GM23338 (cell line): Measurements from ENCODE around the gene GALNT4. TPM values are rescaled to one million over a fixed set of nuclear protein-coding genes. Genes with fewer than 3 reads are reported as not detected.

Experiments used
- ATAC-seq: fragments of 200-7000 bp; cut with Tn5 transposase; 3 replicates; pipeline ENCODE4 v1.9.1; 2020
- DNase-seq: peaks from one replicate; pipeline ENCODE4 v3.0.0-alpha.2; 2015; ENCODE audit warnings: low spot score
- H2AFZ ChIP-seq: fragments of 200-600 bp; sonication (generic); 2 replicates; pipeline ENCODE4 v1.8.0; 2016; ENCODE audit warnings: antibody characterized with exemption, mild to moderate bottlenecking, moderate library complexity
- H3F3A ChIP-seq: fragments of 200-600 bp; sonication (generic); replicated peaks from 2 replicates; pipeline ENCODE4 v1.8.0; 2017; ENCODE audit warnings: antibody characterized with exemption, mixed run types, low read depth
- H3K27ac ChIP-seq: fragments of 200-600 bp; sonication (generic); 2 replicates; pipeline ENCODE4 v1.6.1; 2016; ENCODE audit warnings: low read depth
- H3K27me3 ChIP-seq: fragments of 200-600 bp; sonication (generic); 2 replicates; pipeline ENCODE4 v1.8.0; 2016; ENCODE audit warnings: mild to moderate bottlenecking, mixed run types, moderate library complexity; ENCODE audit not compliant: insufficient read depth
- H3K36me3 ChIP-seq: fragments of 200-600 bp; sonication (generic); 2 replicates; pipeline ENCODE4 v1.8.0; 2016; ENCODE audit warnings: mild to moderate bottlenecking; ENCODE audit not compliant: insufficient read depth
- H3K4me1 ChIP-seq: fragments of 200-600 bp; sonication (generic); 2 replicates; pipeline ENCODE4 v1.8.0; 2016; ENCODE audit warnings: mild to moderate bottlenecking, moderate library complexity; ENCODE audit not compliant: insufficient read depth
- H3K4me2 ChIP-seq: fragments of 200-600 bp; sonication (generic); 2 replicates; pipeline ENCODE4 v1.7.1; 2017; ENCODE audit warnings: mixed run types
- H3K4me3 ChIP-seq: fragments of 200-600 bp; sonication (generic); 2 replicates; pipeline ENCODE4 v1.6.1; 2016; ENCODE audit warnings: mixed run types
- H3K79me2 ChIP-seq: fragments of 200-600 bp; sonication (generic); replicated peaks from 2 replicates; pipeline ENCODE4 v1.8.0; 2017; ENCODE audit warnings: mild to moderate bottlenecking; ENCODE audit not compliant: insufficient read depth
- H3K9me2 ChIP-seq: fragments of 200-600 bp; sonication (generic); 2 replicates; pipeline ENCODE4 v1.8.0; 2017; ENCODE audit not compliant: insufficient read depth
- H4K20me1 ChIP-seq: fragments of 200-600 bp; sonication (generic); replicated peaks from 2 replicates; pipeline ENCODE4 v1.8.0; 2017; ENCODE audit warnings: mild to moderate bottlenecking; ENCODE audit not compliant: insufficient read depth
- H3K27ac Mint-ChIP-seq: 2 replicates; pipeline ENCODE4 v1.8.0; 2020; ENCODE audit warnings: inconsistent platforms, mild to moderate bottlenecking, moderate library complexity, mixed read lengths
- H3K27me3 Mint-ChIP-seq: 3 replicates; pipeline ENCODE4 v1.8.0; 2022; ENCODE audit warnings: low read depth, mild to moderate bottlenecking, moderate library complexity, mixed read lengths, inconsistent platforms; ENCODE audit not compliant: insufficient read depth, poor library complexity
- H3K36me3 Mint-ChIP-seq: 3 replicates; pipeline ENCODE4 v1.8.0; 2021; ENCODE audit warnings: low read depth, mild to moderate bottlenecking, inconsistent platforms, moderate library complexity, mixed read lengths
- H3K4me1 Mint-ChIP-seq: 3 replicates; pipeline ENCODE4 v1.8.0; 2020; ENCODE audit warnings: mild to moderate bottlenecking, inconsistent platforms, mixed read lengths
- H3K4me3 Mint-ChIP-seq: 3 replicates; pipeline ENCODE4 v1.8.0; 2021; ENCODE audit warnings: moderate library complexity, mild to moderate bottlenecking, inconsistent platforms, mixed read lengths
- H3K9me3 Mint-ChIP-seq: 3 replicates; pipeline ENCODE4 v1.8.0; 2020; ENCODE audit warnings: moderate library complexity, mild to moderate bottlenecking, inconsistent platforms, mixed read lengths
- CREB1 ChIP-seq: fragments of 250-450 bp; sonication (Bioruptor Pico); IDR thresholded peaks from 2 replicates; pipeline ENCODE4 v1.5.0; 2020; ENCODE audit warnings: low read depth, mild to moderate bottlenecking, moderate library complexity
- EZH2 ChIP-seq: fragments of 200-600 bp; sonication (generic); IDR thresholded peaks from one replicate; pipeline ENCODE4 v1.8.0; 2017; ENCODE audit warnings: antibody characterized with exemption, mild to moderate bottlenecking, low read depth; ENCODE audit not compliant: unreplicated experiment
- EZH2phosphoT487 ChIP-seq: fragments of 200-600 bp; sonication (generic); IDR thresholded peaks from one replicate; pipeline ENCODE4 v1.8.1; 2018; ENCODE audit warnings: antibody characterized with exemption; ENCODE audit not compliant: unreplicated experiment
- JUNB ChIP-seq: IDR thresholded peaks from one replicate; pipeline ENCODE4 v1.6.1; 2016; ENCODE audit warnings: antibody characterized with exemption; ENCODE audit not compliant: unreplicated experiment
- NANOG ChIP-seq: IDR thresholded peaks from 2 replicates; pipeline ENCODE4 v1.6.1; 2016; ENCODE audit warnings: antibody characterized with exemption, borderline replicate concordance
- POLR2AphosphoS5 ChIP-seq: IDR thresholded peaks from 2 replicates; pipeline ENCODE4 v1.6.1; 2016; ENCODE audit warnings: antibody characterized with exemption, low read depth
- STAT1 ChIP-seq: IDR thresholded peaks from one replicate; pipeline ENCODE4 v1.6.1; 2016; ENCODE audit warnings: antibody characterized with exemption; ENCODE audit not compliant: unreplicated experiment
- ZNF114 ChIP-seq: fragments of 250-450 bp; sonication (Bioruptor Pico); IDR thresholded peaks from 2 replicates; pipeline ENCODE4 v1.5.0; 2020; ENCODE audit warnings: mild to moderate bottlenecking, moderate library complexity
- ZNF331 ChIP-seq: fragments of 250-450 bp; sonication (Bioruptor Pico); IDR thresholded peaks from 2 replicates; pipeline ENCODE4 v1.5.0; 2020; ENCODE audit warnings: low read depth, mild to moderate bottlenecking, moderate library complexity
- polyA plus RNA-seq: library from polyadenylated mRNA; unstranded; fragments of >200 nt; fragmentation: Nextera tagmentation; extraction: Ambion mirVana; gene quantifications from 2 replicates; pipeline ENCODE4 v1.2.1, GENCODE V29; 2016
- total RNA-seq: library from RNA; depleted of rRNA; stranded (reverse); fragments of >200 nt; shearing (Covaris generic); gene quantifications from 2 replicates; pipeline ENCODE4 v1.2.3, GENCODE V29; 2014
- TF ChIP-seq, protein P1 (sequence below), 2 experiments: fragments of 200-600 bp in 1 of 2; sonication (generic) in 1 of 2; conservative IDR thresholded peaks; 2 replicates each; pipeline versions ENCODE4 v1.5.1 to v1.6.1; 2016 to 2017; ENCODE audit warnings: antibody characterized with exemption in 2 of 2, low read depth in 2 of 2, mild to moderate bottlenecking in 2 of 2, moderate library complexity in 1 of 2
- TF ChIP-seq, protein P2 (sequence below): IDR thresholded peaks from 2 replicates; pipeline ENCODE4 v1.6.1; 2016; ENCODE audit warnings: antibody characterized with exemption
- TF ChIP-seq, protein P3 (sequence below): fragments of 250-450 bp; sonication (Bioruptor Pico); IDR thresholded peaks from 2 replicates; pipeline ENCODE4 v1.5.0; 2020; ENCODE audit warnings: mild to moderate bottlenecking, moderate library complexity

The GALNT4 gene
- total and polyA plus RNA-seq, 2 experiments from 2014 or later: 1.1 to 2.4 TPM

DNA sequence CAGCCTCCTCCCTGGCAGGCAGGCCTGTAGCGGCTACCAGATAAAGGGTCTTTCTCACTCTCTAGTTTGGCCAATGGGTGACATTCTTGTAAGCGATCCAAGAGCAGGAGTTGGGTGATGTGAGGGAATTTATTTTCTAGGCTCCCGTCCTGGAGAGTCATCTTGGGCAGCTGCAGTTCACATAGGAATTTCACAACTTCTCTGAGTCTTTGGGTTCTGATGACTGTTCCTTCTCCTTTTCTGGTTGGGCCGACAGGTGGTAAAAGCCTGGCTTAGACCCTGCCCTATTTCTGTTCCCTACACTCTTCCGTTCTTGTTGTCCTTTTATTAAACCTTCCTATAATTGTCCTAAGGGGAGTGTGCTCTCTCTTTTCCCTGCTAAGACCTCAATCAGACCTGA, 43.9 kb upstream of the GALNT4 start:
- Histone ChIP-seq H3K27ac (no peak overlapping the region), H3F3A (no peaks in the 10 kb centered on the region), H3K4me2 (no peak overlapping the region), H3K36me3 (no peaks in the 10 kb centered on the region), H2AFZ (0 out of 2 replicates have a peak overlapping the region, but pooled peaks have one; percentile 52), H3K4me1 (no peaks in the 10 kb centered on the region), H3K9me2 (no peaks in the 10 kb centered on the region), H3K27me3 (no peaks in the 10 kb centered on the region), H3K4me3 (no peak overlapping the region), H4K20me1 (no peaks in the 10 kb centered on the region), H3K79me2 (no peaks in the 10 kb centered on the region)
- no peaks in the 10 kb centered on the region for H3K9me3 Mint-ChIP-seq
- TF ChIP-seq ZNF114 (CRISPR knock-in tag) (no peak), NANOG (no peak)
- TF ChIP-seq, protein P1, sequence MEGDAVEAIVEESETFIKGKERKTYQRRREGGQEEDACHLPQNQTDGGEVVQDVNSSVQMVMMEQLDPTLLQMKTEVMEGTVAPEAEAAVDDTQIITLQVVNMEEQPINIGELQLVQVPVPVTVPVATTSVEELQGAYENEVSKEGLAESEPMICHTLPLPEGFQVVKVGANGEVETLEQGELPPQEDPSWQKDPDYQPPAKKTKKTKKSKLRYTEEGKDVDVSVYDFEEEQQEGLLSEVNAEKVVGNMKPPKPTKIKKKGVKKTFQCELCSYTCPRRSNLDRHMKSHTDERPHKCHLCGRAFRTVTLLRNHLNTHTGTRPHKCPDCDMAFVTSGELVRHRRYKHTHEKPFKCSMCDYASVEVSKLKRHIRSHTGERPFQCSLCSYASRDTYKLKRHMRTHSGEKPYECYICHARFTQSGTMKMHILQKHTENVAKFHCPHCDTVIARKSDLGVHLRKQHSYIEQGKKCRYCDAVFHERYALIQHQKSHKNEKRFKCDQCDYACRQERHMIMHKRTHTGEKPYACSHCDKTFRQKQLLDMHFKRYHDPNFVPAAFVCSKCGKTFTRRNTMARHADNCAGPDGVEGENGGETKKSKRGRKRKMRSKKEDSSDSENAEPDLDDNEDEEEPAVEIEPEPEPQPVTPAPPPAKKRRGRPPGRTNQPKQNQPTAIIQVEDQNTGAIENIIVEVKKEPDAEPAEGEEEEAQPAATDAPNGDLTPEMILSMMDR (conservative IDR thresholded peaks at IDR 0.05; ENCODE audit: low read depth in 2 of 2): no peak
- H3K27ac Mint-ChIP-seq: no peak overlapping the region
- ATAC-seq (no peak), DNase-seq (no peak)
- no peaks in the 10 kb centered on the region for H3K27me3 Mint-ChIP-seq
- H3K36me3 Mint-ChIP-seq: no peaks in the 10 kb centered on the region
- no peaks in the 10 kb centered on the region for H3K4me1 Mint-ChIP-seq
- no peak overlapping the region for H3K4me3 Mint-ChIP-seq

DNA sequence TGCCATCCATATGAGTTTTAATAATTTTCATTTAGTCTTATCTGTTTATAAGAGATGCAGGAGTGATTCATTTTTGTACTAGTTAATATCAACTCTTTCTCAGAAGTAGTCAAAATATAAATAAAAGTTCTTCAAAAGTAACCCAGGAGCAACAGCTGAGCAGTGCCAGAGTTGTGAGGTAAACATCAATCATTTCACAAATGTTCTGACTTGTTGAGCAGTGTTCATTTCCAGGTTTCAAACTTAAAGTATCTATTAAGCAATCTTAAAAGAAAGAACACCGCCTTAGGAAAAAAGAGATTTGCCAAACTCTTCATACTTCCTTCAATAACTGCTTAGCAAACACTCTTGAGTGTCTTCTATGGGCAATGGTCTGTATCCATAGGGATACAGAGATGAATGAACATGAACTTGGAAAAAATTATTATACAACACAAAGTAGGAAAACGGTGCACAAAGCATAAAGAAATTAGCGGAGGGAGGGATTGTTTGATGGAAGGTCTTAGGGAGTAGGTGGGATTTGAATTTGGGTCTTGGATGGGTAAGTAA, 43.2 kb upstream of the GALNT4 start:
- Histone ChIP-seq H3K79me2 (no peaks in the 10 kb centered on the region), H4K20me1 (no peaks in the 10 kb centered on the region), H2AFZ (0 out of 2 replicates have a peak overlapping the region, but pooled peaks have one; percentile 10), H3K4me3 (no peak overlapping the region), H3F3A (no peaks in the 10 kb centered on the region), H3K27ac (no peak overlapping the region), H3K9me2 (no peaks in the 10 kb centered on the region), H3K36me3 (no peaks in the 10 kb centered on the region), H3K4me1 (no peaks in the 10 kb centered on the region), H3K4me2 (no peak overlapping the region), H3K27me3 (no peaks in the 10 kb centered on the region)
- DNase-seq (no peak), ATAC-seq (no peak)
- no peaks in the 10 kb centered on the region for H3K4me1 Mint-ChIP-seq
- H3K27ac Mint-ChIP-seq: no peak overlapping the region
- TF ChIP-seq ZNF331 (CRISPR knock-in tag) (no peak), EZH2 (no peak), JUNB (no peak), STAT1 (no peak), CREB1 (CRISPR knock-in tag) (no peak), EZH2phosphoT487 (no peak), POLR2AphosphoS5 (no peak), NANOG (no peak), ZNF114 (CRISPR knock-in tag) (no peak)
- TF ChIP-seq, protein P2, sequence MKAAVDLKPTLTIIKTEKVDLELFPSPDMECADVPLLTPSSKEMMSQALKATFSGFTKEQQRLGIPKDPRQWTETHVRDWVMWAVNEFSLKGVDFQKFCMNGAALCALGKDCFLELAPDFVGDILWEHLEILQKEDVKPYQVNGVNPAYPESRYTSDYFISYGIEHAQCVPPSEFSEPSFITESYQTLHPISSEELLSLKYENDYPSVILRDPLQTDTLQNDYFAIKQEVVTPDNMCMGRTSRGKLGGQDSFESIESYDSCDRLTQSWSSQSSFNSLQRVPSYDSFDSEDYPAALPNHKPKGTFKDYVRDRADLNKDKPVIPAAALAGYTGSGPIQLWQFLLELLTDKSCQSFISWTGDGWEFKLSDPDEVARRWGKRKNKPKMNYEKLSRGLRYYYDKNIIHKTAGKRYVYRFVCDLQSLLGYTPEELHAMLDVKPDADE: no peak
- TF ChIP-seq, protein P3, sequence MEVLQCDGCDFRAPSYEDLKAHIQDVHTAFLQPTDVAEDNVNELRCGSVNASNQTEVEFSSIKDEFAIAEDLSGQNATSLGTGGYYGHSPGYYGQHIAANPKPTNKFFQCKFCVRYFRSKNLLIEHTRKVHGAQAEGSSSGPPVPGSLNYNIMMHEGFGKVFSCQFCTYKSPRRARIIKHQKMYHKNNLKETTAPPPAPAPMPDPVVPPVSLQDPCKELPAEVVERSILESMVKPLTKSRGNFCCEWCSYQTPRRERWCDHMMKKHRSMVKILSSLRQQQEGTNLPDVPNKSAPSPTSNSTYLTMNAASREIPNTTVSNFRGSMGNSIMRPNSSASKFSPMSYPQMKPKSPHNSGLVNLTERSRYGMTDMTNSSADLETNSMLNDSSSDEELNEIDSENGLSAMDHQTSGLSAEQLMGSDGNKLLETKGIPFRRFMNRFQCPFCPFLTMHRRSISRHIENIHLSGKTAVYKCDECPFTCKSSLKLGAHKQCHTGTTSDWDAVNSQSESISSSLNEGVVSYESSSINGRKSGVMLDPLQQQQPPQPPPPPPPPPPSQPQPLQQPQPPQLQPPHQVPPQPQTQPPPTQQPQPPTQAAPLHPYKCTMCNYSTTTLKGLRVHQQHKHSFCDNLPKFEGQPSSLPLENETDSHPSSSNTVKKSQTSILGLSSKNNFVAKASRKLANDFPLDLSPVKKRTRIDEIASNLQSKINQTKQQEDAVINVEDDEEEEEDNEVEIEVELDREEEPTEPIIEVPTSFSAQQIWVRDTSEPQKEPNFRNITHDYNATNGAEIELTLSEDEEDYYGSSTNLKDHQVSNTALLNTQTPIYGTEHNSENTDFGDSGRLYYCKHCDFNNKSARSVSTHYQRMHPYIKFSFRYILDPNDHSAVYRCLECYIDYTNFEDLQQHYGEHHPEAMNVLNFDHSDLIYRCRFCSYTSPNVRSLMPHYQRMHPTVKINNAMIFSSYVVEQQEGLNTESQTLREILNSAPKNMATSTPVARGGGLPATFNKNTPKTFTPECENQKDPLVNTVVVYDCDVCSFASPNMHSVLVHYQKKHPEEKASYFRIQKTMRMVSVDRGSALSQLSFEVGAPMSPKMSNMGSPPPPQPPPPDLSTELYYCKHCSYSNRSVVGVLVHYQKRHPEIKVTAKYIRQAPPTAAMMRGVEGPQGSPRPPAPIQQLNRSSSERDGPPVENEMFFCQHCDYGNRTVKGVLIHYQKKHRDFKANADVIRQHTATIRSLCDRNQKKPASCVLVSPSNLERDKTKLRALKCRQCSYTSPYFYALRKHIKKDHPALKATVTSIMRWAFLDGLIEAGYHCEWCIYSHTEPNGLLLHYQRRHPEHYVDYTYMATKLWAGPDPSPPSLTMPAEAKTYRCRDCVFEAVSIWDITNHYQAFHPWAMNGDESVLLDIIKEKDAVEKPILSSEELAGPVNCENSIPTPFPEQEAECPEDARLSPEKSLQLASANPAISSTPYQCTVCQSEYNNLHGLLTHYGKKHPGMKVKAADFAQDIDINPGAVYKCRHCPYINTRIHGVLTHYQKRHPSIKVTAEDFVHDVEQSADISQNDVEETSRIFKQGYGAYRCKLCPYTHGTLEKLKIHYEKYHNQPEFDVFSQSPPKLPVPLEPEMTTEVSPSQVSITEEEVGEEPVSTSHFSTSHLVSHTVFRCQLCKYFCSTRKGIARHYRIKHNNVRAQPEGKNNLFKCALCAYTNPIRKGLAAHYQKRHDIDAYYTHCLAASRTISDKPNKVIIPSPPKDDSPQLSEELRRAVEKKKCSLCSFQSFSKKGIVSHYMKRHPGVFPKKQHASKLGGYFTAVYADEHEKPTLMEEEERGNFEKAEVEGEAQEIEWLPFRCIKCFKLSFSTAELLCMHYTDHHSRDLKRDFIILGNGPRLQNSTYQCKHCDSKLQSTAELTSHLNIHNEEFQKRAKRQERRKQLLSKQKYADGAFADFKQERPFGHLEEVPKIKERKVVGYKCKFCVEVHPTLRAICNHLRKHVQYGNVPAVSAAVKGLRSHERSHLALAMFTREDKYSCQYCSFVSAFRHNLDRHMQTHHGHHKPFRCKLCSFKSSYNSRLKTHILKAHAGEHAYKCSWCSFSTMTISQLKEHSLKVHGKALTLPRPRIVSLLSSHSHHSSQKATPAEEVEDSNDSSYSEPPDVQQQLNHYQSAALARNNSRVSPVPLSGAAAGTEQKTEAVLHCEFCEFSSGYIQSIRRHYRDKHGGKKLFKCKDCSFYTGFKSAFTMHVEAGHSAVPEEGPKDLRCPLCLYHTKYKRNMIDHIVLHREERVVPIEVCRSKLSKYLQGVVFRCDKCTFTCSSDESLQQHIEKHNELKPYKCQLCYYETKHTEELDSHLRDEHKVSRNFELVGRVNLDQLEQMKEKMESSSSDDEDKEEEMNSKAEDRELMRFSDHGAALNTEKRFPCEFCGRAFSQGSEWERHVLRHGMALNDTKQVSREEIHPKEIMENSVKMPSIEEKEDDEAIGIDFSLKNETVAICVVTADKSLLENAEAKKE: no peak
- H3K9me3 Mint-ChIP-seq: no peaks in the 10 kb centered on the region
- H3K27me3 Mint-ChIP-seq: no peaks in the 10 kb centered on the region
- no peaks in the 10 kb centered on the region for H3K36me3 Mint-ChIP-seq
- no peak overlapping the region for H3K4me3 Mint-ChIP-seq
